Umbilical cord (tissue), 2 donors: Measurements from ENCODE around the gene VPS41. TPM values are rescaled to one million over a fixed set of nuclear protein-coding genes. Genes with fewer than 3 reads are reported as not detected.

Experiments
- DNase-seq: peaks from one replicate; pipeline ENCODE4 v3.0.0-alpha.2; 2015; ENCODE audit warnings: low spot score
- total RNA-seq: library from RNA; depleted of rRNA; stranded (reverse); fragments of >200 nt; gene quantifications from one replicate; pipeline ENCODE4 v1.2.3, GENCODE V29; 2014; ENCODE audit warnings: low replicate concordance; ENCODE audit not compliant: insufficient read depth

Gene VPS41
- total RNA-seq, 1 donor from 2014 or later: 30.8 TPM

- DNase-seq: peak; percentile 3
Observed at GRCh38 chr7:38673795-38674194, 235.2 kb downstream of the VPS41 start.

Other genes with a start within 250 kb of the VPS41 start
- gene POU6F2, start 68.7 kb upstream of the VPS41 start, total RNA-seq: 2.9 TPM